Islet precursor cell (in vitro differentiated cells): ENCODE measurements around the gene ACAP3.
"Not testable (repeated sequence)": the region's sequence is repeated elsewhere in the genome, so short reads cannot be mapped to it uniquely, and the experiment has no call there.

ENCODE experiments used
- DNase-seq: peaks from one replicate; pipeline ENCODE4 v3.0.0-alpha.2; 2018

The ACAP3 gene

DNA sequence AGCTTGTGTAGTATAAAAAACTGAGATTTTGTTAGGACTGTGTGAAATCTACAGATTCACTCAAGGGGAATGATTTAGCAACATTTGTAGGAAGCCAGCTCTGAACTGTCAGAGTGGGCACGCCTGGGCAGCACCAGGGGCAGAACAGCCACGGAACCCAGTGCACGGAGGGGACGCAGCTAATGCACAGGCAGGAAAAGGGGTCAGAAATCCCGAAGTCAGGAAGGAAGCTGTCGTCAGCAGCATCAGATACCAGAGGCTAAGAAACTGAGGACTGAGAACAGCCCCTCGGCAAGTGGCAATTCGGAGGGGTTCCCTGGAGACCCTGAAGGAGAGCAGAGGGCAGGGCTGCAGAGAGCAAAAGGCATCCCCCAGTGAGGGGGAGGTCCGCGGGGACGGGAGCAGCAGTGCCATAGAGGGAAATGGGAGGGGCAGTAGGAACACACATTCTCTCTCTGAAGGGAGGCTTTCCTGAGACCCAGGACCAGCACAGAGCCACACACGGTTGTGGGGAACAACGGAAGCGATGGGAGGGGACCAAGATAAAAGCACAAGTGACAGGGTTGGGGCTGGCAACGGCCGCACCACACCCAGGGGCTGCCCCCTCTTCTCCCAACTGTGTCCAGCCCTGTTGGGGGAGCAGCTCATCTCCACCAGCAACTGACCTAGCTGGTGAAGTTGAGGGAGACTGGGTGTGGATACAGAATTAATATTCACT is 46.7 kb downstream of the ACAP3 start:
- no peak for DNase-seq

DNA sequence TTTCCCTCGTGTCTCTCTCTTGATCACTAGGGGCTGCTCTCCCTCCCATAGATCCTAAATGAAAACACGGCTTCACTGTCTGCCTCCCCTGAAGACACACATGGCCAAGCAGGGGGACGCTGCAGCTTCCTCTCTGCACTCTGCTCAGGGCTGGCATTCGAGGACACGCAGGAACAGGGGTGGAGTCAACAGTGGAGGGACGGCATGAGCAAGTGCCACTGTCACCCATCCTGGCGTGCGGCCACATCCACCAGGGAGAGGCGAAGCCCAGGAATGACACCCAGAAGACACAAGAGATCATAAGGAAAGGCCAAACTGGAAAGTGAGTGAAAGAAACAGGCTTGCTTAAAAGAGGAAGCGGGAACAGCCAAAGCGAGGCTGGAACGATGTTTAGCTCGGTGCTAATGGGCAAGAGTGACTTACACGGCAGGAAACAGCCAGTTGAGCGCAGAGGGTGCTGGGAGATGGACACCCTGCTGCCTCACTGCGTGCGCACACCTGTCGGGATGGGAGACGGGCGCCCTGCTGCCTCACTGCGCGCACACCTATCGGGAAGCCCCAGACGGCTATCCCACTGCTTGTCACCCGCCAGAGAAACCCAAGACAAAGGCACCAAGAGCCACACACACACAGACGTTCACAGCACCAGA is 47.7 kb downstream of the ACAP3 start:
- DNase-seq, result no peak

DNA sequence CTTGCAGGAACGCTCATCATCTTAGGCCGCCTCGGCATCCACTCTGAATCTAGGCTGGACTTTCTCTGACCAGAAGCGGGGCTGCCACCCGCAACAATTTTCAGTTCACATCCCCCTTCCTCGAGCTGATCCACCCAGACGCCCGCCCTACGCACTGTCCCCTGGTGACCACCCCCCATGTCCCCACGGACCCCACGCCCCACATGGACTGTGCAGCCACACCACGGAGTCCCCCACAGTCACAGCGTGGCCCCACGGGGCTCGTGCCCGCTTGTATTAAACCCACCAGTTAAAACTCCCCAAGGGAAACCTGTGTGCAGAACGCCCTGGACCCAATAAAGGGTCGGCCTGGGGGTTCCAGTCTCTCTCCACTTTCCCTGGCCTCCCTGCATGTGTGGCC is 48.2 kb downstream of the ACAP3 start:
- no peak for DNase-seq

DNA sequence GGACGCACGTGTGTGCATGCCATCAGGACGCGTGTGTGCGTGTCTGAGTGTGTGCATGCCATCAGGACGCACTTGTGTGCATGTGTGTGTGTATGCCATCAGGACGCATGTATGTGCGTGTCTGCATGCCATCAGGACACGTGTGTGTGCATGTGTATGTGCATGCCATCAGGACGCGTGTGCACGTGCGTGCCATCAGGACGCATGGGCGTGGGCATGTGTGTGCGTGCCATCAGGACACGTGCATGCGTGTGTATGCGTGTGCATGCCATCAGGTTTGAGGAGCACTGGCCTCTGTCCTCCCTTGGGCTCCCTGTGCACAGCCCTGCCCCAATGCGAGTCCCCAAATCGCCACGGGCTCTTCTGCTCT is 48.6 kb downstream of the ACAP3 start:
- no peak for DNase-seq

DNA sequence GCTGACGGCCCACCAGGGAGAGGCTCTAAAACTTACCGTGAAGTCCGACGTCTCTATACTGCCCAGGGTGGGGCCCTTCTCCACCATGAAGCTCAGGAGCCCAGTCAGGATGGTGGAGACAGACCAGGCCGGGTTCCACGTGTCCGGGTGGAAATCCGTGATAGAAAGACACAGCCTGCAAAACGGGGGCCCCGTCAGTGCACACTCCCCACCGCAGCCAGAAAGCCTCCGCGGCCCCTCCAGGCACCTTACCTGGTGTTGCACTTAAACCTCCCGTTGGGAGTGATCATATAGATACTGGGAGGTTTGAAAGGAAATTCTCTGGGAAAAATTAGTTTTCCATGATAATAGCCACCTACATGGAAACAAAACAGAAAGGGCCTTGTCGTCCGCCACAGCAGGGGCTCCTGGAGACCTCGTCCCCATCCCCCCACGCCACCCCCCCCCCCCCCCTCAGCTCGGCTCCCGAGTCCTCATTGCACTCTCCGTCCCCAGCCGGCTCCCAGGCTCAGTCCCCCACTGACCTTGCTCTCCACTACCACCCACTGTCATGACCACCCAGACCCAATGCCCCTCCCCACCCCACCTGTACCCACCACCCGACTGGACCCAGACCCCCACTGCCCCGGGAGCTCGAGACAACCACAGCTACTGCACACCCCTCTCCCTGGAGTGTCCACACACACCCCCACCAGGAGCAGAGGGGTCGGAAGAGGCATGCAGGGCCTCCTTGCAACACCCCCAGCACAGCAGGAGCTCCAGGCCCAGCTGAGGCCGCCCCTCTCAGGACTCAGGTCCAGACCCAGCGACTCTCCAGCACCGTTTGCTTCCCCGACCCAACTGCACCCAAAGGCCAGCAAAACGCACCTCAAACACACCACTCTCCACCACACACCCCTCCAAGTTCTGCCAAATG is 50.5 kb downstream of the ACAP3 start:
- DNase-seq, result no peak

DNA sequence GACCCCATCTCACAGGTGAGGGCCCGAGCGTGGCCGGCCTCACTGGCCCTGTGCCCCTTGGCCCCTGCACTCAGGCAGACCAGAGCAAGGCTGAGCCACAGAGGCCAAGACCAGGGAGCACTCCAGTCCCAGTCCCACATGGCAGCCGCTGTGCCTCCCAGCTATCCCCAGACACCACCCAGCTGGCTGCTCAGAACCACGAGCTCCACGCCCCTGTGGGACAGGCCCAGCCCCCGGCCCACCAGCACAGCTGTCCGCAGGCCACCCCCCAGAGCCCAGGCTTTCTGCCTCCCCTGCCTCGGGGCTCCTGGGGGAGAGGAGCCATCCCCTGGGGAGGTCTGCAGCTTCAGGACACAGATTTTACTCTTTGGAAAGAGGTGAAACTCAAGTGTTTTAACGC is 52.1 kb downstream of the ACAP3 start:
- no peak for DNase-seq

DNA sequence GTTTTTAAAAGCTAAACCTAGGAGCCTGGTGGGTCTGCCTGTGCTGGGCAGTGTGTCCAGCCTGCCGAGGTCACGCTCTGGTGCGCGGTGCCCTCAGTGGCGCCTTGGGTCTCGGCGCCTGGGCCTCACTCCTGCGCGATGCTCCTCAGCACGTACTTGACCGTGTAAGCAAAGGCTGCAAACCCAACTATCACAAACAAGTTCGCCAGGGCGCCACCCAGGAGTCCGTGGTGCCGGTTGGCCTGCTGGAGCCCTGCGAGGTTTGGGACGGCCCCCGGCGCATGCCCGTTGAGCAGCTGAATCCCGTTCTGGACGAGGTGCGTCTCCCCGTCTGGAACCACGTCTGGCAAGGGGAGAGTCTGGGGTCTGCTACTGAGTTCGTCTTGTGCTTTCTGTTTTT is 52.7 kb downstream of the ACAP3 start:
- DNase-seq, result no peak

DNA sequence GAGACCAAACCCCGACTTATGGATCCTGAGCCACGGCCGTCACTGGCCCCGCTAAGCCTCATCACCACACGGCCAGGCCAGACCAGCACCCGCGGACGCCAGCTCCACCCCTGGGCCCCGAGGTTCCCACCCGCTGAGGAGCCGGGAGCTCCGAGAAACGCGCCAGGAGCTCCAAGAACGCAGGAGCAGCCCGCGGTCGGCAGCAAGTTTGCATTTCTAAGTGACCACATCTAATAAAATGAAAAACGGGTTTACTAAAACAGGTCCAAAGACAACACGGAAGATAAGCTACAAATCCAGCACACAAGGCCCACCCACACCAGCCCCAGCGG is 53.1 kb downstream of the ACAP3 start:
- no peak for DNase-seq

DNA sequence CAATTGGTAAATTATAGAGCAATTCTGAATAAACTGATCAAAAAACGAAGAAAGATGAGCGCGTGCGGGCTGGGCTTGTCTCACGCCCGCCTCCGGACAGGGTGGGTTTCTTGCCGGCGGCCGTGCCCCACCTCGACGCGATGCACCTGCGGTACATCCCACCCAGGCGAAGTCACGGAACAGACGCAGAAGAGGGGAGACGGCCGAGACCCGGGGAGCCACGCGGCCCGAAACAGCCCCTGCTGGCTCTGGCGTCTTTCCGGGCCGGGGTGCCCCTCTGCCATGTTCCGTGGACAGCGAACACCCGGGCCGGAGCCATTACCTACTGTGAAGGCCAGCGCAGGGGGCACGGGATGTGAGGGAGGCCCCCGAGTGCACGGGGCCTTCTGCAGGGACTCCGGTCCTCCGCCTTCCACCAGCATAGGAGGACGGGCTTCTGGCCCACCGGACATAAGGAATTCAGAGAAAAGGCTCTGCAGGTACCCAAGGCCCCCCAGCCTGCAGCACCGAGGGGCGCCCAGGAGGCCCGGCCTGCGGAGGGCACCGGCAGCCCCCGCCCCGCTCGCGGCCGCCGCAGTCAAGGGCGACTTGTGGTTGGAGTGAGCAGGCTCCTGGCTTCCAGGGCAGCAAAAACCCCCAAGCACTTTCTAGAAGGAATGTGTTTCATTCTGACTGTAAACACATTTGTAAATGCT is 53.6 kb downstream of the ACAP3 start:
- no peak for DNase-seq

DNA sequence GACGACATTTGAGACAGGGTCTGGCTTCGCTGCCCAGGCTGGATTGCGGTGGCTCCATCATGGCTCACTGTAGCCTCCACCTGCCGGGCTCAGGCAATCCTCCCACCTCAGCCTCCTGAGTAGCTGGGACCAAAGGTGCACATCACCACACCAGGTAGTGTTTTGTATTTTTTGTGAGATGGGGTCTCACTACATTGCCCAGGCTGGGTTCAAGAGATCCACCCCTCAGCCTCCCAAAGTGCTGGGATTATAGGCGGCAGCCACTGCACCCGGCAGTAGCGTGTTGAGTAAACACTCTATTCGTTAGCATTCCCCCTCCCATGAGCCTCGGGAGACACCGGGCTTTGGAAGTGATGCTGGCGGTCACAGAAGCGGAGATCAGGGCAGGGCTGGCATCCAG is 54.4 kb downstream of the ACAP3 start:
- DNase-seq, result no peak

DNA sequence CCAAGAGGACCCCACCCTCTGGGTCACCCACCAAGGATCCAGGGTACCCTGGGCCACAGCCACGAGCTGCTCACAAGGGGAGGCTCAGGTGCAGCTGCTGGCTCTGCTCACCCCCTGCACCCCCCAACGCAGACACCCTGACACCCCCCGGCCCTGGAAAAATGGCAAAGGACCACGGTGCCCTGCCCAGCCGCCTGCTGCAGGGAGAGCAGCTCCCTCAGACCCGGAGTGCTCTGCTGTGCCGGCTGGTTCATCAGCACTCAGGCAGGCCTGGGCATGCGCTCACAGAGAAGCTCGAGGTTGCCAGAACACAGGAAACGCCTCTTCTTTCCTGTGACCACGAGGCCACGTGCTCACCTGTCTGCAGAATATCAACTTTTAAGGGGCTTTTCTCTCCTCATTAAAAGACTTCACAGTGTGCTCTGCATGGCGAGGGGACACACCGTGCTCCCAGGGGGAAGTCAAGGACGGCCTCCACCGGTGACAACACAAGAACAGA is 56.9 kb downstream of the ACAP3 start:
- no peak for DNase-seq

DNA sequence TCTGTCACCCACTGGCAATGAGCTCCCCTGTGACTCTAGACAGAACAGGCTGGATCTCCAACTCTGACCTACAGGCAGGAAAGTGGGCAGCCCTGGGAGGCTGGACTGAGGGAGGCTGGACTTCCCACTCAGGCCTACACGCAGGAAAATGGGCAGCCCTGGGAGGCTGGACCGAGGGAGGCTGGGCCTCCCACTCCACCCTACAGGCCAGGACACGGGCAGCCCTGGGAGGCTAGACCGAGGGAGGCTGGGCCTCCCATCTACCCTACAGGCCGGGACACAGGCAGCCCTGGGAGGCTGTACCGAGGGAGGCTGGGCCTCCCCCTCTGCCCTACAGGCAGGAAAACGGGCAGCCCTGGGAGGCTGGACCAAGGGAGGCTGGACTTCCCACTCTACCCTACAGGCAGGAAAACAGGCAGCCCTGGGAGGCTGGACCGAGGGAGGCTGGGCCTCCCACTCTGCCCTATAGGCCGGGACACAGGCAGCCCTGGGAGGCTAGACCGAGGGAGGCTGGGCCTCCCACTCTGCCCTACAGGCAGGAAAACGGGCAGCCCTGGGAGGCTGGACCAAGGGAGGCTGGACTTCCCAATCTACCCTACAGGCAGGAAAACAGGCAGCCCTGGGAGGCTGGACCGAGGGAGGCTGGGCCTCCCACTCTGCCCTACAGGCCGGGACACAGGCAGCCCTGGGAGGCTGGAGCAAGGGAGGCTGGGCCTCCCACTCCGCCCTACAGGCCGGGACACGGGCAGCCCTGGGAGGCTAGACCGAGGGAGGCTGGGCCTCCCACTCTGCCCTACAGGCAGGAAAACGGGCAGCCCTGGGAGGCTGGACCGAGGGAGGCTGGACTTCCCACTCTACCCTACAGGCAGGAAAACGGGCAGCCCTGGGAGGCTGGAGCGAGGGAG is 59.5 kb downstream of the ACAP3 start:
- not testable (repeated sequence) for DNase-seq

DNA sequence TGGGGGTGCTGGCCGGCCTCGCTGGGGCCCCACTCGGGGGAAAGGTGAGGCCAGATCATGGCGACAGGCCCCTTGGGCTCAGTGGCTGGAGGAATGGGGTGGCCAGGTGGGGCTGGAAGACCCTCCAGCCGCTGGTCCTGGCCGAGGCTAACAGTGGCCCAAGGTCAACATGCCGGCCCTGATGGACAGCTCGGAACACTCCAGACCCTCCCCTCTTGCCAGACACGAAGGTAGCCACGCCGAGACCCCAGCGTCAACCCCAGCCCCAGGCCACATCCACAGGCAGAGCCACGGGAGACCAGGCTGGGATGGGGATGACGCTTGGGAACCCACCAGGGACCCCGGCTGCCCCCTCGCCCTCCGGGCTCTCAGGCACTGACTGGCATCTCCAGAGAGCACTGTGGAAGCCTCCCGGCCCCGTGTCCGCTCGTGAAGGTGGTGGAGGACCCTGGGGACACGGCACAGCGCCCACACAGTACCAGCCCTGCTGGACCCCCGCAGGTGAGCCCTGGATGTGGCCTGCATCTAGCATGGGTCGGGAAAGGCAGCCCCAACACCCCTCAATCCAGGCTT is 60.3 kb downstream of the ACAP3 start:
- no peak for DNase-seq

DNA sequence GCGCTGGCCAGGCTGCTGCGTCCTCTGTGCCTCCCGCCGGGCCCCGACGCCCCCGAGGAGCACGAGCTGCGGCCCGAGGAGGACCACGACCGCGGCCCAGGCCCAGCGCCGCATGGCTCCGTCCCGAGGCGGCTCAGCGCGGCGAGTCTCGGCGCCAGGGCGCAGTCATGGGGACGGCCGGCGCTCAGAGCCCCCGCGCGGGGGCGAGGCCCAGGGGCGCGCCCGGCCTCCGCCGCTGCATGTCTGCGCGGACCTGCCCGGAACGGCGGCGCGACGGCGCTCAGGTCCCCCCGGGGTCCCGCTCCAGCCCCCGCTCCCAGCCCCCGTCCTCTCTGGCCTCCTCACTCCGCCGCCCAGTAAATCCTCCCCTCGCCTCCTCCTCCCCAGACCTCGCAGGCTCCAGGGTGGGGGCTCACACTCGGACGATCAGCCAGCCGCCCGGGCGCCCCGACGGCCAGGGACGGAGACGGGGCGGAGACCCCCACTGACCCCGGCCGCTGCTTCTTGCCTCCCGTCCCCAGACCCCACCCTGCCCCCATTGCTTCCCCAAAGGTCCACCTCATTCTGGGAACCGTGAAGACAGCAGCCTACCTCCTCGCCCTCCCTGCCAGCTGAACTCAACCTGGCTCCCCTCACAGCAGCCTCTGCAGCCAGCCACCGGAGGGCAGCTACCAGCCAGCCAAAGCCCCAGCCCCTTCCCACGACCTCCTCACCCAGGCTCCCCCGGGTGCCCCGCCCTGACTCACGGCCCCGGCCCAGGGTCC is 61.0 kb downstream of the ACAP3 start, which contains the start of gene C1QTNF12:
Gene C1QTNF12, minus strand, starts transcription at position 146 of the 764 bp plus-strand sequence. Its CDS starts 32 bp downstream, at position 114.
- DNase-seq, result no peak

DNA sequence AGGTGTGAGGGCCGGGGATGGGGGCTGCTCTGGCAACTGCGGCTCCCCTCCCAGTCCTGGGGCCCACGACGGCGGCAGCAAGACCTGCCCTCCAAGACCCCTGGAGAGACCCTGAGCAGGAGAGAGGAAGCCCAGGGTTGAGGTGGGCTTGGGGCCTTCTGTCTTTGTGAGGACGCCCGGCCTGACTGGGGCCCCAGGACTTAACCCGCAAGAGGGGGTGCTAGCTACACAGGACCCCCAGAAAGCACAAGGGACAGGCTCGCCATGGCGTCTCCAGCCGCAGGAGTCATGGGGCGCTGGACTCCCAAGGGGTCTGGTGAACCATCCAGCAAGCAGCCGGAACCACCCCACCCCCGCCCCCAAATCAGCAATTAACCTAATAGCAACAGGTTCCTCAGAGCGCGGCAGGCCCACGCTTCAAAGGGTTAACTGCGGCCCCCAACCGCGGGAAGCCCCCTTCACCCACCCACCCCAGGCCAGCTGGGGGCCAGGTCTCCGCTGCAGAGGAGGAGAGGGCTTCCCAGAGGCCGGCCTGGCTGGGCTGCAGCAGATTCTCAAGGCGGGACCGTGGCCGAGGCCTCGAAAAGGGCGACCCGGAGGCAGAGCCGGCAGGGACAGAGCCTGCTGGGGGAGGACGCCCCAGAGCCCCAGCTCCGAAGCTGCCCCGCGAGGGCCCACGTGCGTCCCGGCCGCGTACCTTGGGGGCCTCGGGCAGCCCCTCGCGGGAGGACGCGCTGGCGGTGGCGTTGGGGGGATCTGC is 61.7 kb downstream of the ACAP3 start:
- no peak for DNase-seq

DNA sequence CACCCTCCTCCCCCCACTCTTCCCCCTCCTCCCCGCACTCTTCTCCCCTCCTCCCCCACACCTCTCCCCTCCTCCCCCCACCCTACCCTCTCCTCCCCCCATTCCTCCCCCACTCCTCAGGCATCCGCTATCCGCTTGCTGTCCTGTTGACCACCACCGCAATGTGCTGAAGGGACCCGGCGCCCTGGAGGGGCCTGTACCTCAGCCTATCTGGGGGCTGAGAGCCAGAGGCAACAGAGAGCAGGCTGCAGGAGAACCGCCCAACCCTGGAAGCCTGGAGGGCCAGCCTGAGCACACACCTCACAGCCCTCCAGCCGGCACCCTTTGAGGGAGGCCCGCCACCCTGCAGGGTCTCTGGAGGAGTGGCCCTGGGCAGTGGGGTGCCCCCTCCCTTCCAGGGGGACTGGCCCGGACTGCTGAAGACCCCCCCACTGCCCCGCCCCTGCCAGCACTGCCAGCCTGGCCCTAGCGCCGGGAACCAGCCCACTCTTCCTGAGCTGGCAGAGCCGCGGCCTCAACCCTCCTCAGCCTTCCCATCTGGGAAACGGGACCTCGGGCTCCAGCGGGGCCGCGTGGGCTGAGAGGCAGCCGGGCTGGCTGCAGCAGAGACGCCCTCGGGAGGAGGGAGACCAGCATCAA is 62.4 kb downstream of the ACAP3 start:
- DNase-seq, result no peak

DNA sequence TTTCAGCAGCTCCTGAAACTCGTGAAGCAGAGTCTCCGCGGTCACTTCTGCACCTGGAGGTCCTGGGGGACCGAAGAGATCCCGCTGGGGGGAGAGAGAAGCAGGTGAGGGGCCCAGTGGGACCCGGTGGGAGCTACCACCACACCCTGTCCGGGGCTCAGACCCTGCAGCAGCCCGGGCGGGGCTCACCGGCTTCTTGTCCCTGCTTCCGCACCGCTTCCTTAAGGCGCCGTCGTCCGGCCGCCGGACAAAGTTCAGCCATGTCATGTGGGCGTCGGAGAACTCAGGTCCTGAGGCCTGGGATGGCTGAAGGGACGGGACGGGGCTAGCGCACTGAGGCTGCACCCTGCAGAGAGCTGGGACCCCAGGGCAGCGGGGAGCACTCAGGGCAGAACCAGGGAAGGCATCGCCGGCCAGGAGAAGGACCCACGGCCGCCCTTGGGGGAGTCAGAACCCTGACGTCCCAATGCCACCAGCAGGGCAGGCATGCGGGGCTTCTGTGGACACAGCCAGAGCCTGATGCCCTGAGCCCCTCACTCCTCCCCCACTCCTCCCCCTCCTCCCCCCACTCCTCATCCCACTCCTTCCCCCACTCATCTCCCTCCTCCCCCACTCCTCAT is 63.4 kb downstream of the ACAP3 start:
- no peak for DNase-seq

DNA sequence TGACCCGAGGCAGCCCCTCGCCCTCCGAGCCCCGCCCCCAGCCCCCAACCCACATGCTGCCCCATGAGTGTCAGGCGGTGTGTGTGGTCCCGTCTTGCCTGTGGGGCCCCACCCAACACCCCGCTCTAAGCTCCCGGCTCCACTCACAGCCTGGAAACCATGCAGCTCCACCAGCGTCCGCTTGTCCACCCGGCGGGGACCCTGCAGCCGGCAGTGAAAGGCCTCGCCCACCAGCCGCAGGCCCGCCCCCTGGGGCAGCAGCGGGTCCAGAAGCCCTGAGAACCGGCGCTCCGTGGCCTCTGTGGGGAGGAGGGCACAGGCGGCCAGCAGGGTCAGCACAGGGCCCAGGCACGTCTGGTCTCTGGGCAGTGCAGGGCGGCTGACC is 63.9 kb downstream of the ACAP3 start:
- no peak for DNase-seq

DNA sequence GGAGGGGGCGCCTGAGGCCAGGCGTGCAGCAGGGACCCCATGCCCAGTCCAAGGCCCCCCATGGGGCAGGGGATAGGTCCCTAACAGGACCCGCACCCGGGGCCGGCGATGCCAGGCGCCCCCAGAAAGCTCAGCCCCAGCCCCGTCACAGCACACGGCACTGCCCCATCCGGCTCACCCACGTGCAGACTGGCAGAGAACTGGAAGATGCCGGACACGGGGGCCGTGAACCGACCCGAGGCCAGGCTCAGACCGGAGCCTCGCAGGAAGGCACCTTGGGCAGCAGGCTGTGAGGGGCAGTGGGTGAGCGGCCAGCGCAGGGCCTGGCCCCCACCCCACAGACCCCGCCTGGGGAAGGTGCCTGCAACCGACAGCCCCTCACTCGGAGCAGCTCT is 64.5 kb downstream of the ACAP3 start:
- no peak for DNase-seq
